LNCaP clone FGC (cell line): Measurements from ENCODE around the gene UBE2G1.

Source experiments
- DNase-seq: peaks from one replicate; pipeline ENCODE4 v3.0.0-alpha.2; 2011; ENCODE audit warnings: low read depth
- H3K4me3 ChIP-seq: 2 replicates; pipeline ENCODE4 v1.5.1; 2011; ENCODE audit warnings: mild to moderate bottlenecking, low read depth, low read length, control low read depth
- TF ChIP-seq, protein P1 (sequence below): IDR thresholded peaks from 2 replicates; pipeline ENCODE4 v1.5.1; 2012; ENCODE audit warnings: mild to moderate bottlenecking; ENCODE audit not compliant: control insufficient read depth, insufficient read depth; ENCODE audit errors: extremely low read depth

UBE2G1 gene

DNA sequence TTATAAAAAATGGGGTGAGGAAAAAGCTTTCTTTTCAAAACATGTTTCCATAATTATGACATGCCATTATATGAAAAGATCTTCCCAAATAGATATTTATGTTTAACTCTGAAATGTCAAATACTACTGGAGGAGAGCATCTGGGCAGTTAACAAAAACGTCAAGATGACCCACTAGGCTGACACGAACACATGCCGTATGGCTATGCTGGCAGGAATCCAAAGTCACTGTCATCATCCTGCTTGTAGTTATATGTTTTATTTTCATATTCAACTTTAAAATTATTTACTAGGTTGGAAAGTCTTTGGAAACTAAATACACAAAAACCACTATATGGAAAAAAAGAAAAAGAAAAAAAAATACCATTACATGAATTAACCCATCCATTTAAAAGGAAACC, 130.0 kb downstream of the UBE2G1 start:
- no peak overlapping the region for H3K4me3 ChIP-seq
- no peak for DNase-seq
- TF ChIP-seq, protein P1, sequence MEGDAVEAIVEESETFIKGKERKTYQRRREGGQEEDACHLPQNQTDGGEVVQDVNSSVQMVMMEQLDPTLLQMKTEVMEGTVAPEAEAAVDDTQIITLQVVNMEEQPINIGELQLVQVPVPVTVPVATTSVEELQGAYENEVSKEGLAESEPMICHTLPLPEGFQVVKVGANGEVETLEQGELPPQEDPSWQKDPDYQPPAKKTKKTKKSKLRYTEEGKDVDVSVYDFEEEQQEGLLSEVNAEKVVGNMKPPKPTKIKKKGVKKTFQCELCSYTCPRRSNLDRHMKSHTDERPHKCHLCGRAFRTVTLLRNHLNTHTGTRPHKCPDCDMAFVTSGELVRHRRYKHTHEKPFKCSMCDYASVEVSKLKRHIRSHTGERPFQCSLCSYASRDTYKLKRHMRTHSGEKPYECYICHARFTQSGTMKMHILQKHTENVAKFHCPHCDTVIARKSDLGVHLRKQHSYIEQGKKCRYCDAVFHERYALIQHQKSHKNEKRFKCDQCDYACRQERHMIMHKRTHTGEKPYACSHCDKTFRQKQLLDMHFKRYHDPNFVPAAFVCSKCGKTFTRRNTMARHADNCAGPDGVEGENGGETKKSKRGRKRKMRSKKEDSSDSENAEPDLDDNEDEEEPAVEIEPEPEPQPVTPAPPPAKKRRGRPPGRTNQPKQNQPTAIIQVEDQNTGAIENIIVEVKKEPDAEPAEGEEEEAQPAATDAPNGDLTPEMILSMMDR = no peak

DNA sequence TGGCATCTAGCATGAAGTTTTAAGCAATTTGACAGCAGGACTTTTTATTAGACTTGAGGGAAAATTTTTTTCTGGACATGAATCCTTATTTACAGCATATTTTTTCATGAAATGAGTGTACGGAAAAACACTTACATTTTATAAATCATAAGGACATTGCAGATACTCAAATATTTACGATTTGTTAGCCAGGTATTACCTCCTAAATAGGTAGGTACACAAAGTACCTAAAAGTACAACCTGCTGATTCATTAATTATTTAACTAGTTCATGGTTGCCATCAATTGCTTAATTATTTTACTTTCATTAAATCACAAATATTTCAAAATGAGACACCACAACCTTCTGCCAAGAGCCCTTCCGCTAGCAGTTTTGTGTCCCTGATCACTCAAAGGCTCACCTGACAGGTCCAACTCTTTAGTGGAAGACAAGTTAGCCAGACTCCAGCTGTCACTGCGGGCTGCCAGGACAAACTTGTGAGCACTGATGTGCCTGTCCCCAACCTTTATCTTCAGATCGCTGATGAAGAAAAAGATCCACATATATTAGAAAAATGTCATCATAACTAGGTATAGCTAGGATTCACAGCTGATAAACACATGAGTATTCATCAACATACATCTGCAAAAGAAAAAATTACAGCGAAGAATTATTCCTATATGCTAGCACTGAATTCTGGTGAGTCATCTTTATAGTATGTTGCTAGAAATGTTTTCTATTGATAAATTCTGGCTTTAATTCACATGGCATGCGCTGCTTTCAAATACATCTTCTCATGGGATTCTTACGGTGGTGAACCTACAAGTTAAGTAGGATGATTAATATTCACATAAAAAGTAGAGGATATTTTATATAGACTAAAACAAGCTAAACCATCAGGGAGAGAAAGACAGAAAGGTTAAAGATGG, 130.8 kb downstream of the UBE2G1 start:
- no peak overlapping the region for H3K4me3 ChIP-seq
- DNase-seq = peak; percentile 33
- TF ChIP-seq, protein P1 = no peak

DNA sequence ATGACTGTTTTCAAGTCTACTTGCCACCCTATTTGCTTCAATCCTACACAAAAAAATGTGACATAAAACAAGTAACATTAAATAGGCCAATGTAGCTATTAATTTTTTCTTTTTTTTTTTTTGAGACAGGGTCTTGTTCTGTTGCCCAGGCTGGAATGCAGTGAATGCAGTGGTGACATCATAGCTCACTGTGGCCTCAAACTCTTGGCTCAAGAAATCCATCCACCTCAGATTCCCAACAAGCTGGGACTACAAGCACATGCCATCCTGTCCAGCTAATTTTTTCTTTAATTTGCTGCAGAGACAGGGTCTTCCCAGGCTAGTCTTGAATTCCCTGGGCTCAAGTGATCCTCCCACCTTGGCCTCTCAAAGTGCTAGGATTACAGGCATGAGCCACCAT, 132.1 kb downstream of the UBE2G1 start:
- H3K4me3 ChIP-seq = no peak overlapping the region
- DNase-seq = no peak
- TF ChIP-seq, protein P1 = no peak

DNA sequence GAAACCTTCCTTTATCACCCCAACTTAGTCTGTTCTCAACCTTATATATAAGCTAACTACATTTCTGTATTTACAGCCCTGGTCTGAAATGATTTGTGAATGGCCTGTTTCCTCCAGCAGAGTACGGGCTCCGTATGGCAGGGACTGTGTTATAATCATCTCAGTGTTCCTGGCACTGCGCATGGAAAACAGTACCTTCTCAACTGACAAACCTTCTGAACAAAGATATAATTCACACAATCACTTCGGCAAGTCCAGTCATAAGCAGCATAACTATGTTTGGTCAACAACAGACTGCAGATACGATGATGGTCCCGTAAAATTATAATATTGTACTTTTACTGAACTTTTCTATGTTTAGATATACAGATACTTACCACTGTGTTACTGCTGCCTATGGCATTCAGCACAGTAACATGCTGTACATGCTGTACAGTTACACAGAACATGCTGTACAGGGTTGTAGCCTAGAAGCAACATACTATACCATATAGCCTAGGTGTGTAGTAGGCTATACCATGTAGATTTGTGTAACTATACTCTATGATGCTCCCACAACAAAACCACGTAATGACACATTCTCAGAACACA, 132.7 kb downstream of the UBE2G1 start:
- TF ChIP-seq, protein P1 = no peak
- no peak overlapping the region for H3K4me3 ChIP-seq
- no peak for DNase-seq

DNA sequence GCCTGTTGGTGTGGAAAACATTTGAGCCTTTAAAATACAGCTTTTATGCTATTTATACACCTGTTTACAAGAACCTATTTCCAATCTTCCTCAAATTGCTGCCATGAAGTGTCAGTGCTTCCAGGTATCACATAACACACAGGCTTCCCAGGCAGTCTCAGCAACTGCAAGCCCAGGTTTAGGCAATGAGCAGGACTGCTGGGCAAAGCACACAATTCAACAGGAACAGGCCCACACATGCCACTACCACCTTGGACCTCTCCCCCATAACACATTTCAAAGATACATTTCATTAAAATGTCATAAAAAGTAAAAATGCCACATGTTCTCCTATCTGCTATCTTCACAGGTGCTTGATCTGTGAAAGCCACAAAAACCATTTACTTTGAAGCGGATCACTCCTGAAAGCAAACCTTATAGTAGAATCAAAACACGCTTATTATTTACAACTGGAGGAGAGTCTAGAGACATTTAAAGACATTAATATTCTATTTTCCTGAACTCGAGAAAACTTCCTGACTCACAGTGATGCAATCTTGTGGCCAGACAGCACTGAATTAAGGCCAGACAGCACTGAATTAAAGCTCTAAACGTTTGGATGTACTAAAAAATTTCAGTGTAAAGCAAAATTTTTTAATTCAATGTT, 134.2 kb downstream of the UBE2G1 start:
- DNase-seq = no peak
- TF ChIP-seq, protein P1 = no peak
- H3K4me3 ChIP-seq = no peak overlapping the region

DNA sequence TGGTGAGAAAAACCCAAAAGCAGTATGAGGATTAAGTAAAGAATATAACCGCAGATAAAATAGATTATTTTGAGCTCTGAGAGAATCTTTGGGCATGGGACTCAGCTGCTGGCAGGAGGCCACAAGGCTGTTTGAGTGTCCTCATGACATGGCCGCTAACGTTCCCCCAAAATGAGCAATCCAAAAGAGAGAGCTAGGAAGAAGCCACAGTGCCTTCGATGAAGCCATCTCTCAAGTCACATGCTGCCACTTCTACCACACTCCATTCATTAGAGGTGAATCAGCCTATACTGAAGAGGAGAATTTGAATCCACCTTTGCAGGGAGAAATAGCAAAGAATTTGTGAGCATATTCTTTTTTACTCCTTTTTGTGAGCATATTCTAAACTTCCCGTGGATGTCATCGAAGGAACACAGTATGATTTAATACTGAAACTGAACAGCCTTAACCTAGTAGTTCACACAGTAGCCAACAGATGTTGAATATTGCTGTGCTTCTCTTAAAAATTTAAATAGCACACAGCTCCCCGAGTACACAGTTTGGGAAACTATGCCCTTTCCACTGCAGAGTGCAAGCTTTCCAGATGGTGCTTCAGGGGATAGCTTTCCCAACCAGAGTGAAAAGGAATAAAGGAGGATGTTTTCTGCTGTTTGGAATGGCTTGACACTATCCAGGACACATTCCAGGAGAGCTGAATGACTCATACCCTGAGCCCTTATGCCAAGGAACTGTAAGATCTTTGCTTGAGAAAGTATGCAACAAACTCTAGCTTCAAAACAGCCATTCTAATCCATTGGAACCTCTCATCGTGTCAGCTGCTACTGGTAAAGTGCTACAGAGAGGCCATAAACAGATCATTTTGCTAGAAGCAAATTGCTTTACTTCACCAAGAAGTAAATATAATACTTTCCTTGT, 136.6 kb downstream of the UBE2G1 start:
- 0 out of 2 replicates have a peak overlapping the region, but pooled peaks have one; percentile 17 for H3K4me3 ChIP-seq
- TF ChIP-seq, protein P1 = no peak
- peak; percentile 73 for DNase-seq
